HepG2 (cell line): ENCODE measurements around the gene ARHGEF10L.

Experiments used
- CHD2 ChIP-seq: IDR thresholded peaks from 2 replicates; pipeline ENCODE4 v1.6.1; 2011; ENCODE audit warnings: low read depth, low read length, improper control_type of control experiment
- EZH2 ChIP-seq: conservative IDR thresholded peaks from 2 replicates; pipeline ENCODE4 v1.6.1; 2012; ENCODE audit warnings: mild to moderate bottlenecking, low read depth, low read length, moderate library complexity
- HMG20B ChIP-seq: conservative IDR thresholded peaks from 2 replicates; pipeline ENCODE4 v1.6.1; 2016; ENCODE audit warnings: missing genetic modification reagents, missing compliant biosample characterization
- POLR2A ChIP-seq, 2 experiments: IDR thresholded peaks; 2 replicates each; pipeline ENCODE4 v1.6.1; 2011; ENCODE audit warnings: low read depth in 2 of 2, low read length in 2 of 2, mild to moderate bottlenecking in 1 of 2, moderate library complexity in 1 of 2; ENCODE audit not compliant: insufficient read depth in 1 of 2
- ZNF276 ChIP-seq: sonication (generic); formaldehyde crosslinking; IDR thresholded peaks from 2 replicates; pipeline ENCODE4 v1.4.0; 2020; ENCODE audit warnings: mild to moderate bottlenecking, low read depth, missing genetic modification reagents
- ZNF609 ChIP-seq: sonication (generic); formaldehyde crosslinking; IDR thresholded peaks from 2 replicates; pipeline ENCODE4 v1.4.0; 2020; ENCODE audit warnings: mild to moderate bottlenecking, missing genetic modification reagents, borderline replicate concordance
- TF ChIP-seq, protein P1 (sequence below): sonication (generic); formaldehyde crosslinking; IDR thresholded peaks from 2 replicates; pipeline ENCODE4 v1.5.0; 2020; ENCODE audit warnings: mild to moderate bottlenecking, missing genetic modification reagents, moderate library complexity
- TF ChIP-seq, protein P2 (sequence below): IDR thresholded peaks from 2 replicates; pipeline ENCODE4 v1.6.1; 2012; ENCODE audit warnings: inconsistent platforms

- TF ChIP-seq, protein P1, sequence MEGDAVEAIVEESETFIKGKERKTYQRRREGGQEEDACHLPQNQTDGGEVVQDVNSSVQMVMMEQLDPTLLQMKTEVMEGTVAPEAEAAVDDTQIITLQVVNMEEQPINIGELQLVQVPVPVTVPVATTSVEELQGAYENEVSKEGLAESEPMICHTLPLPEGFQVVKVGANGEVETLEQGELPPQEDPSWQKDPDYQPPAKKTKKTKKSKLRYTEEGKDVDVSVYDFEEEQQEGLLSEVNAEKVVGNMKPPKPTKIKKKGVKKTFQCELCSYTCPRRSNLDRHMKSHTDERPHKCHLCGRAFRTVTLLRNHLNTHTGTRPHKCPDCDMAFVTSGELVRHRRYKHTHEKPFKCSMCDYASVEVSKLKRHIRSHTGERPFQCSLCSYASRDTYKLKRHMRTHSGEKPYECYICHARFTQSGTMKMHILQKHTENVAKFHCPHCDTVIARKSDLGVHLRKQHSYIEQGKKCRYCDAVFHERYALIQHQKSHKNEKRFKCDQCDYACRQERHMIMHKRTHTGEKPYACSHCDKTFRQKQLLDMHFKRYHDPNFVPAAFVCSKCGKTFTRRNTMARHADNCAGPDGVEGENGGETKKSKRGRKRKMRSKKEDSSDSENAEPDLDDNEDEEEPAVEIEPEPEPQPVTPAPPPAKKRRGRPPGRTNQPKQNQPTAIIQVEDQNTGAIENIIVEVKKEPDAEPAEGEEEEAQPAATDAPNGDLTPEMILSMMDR: no peak
- TF ChIP-seq HMG20B (no peak), ZNF276 (no peak), EZH2 (no peak), CHD2 (no peak), POLR2A (IDR thresholded peaks at IDR 0.05; ENCODE audit: insufficient read depth in 1 of 2, low read depth in 2 of 2, low read length in 2 of 2) (no peak), ZNF609 (CRISPR knock-in tag) (no peak)
- TF ChIP-seq, protein P2, sequence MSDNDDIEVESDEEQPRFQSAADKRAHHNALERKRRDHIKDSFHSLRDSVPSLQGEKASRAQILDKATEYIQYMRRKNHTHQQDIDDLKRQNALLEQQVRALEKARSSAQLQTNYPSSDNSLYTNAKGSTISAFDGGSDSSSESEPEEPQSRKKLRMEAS: no peak
Measured at GRCh38 chr1:17709981-17710380, 170.5 kb downstream of the ARHGEF10L start.
